ENCODE measurements around the gene IL25. TPM values are rescaled to one million over a fixed set of nuclear protein-coding genes. Genes with fewer than 3 reads are reported as not detected.
"Not testable (repeated sequence)": the region's sequence is repeated elsewhere in the genome, so short reads cannot be mapped to it uniquely, and the experiment has no call there.

IL25 gene
- total RNA-seq, 1 donor from 2014 or later: not detected

GRCh38 chr14:23380976-23381375, 8.4 kb downstream of the IL25 start:
- peaks cover 0 to 9% (median 0%) of the 10 kb centered on the region in 3 donors for H3K27me3 ChIP-seq (ENCODE audit: control insufficient read depth in 3 of 3, insufficient read depth in 3 of 3, low read length in 3 of 3)
- H3K36me3 ChIP-seq (ENCODE audit: control insufficient read depth in 3 of 3, insufficient read depth in 3 of 3, low read length in 3 of 3): peaks cover 3 to 54% (median 22%) of the 10 kb centered on the region in 3 donors
- H3K9ac ChIP-seq (ENCODE audit: low read depth in 1 of 3, low read length in 3 of 3): no peak overlapping the region
- no peaks in the 10 kb centered on the region for H3K4me1 ChIP-seq (ENCODE audit: control insufficient read depth in 3 of 3, insufficient read depth in 3 of 3, low read length in 3 of 3)
- no peak overlapping the region for H3K4me3 ChIP-seq (ENCODE audit: low read length in 3 of 3)
- no peak overlapping the region for H3K27ac ChIP-seq (ENCODE audit: low read depth, low read length)
- no peaks in the 10 kb centered on the region for H3K9me3 ChIP-seq (ENCODE audit: control insufficient read depth in 3 of 3, low read length in 3 of 3)

- Histone ChIP-seq H3K27me3 (ENCODE audit: control insufficient read depth in 3 of 3, insufficient read depth in 3 of 3, low read length in 3 of 3) (peaks cover 0 to 9% (median 0%) of the 10 kb centered on the region in 3 donors), H3K36me3 (ENCODE audit: control insufficient read depth in 3 of 3, insufficient read depth in 3 of 3, low read length in 3 of 3) (peaks cover 3 to 58% (median 25%) of the 10 kb centered on the region in 3 donors), H3K4me1 (ENCODE audit: control insufficient read depth in 3 of 3, insufficient read depth in 3 of 3, low read length in 3 of 3) (no peaks in the 10 kb centered on the region), H3K27ac (ENCODE audit: low read depth, low read length) (no peak overlapping the region), H3K4me3 (ENCODE audit: low read length in 3 of 3) (no peak overlapping the region), H3K9me3 (ENCODE audit: control insufficient read depth in 3 of 3, low read length in 3 of 3) (no peaks in the 10 kb centered on the region), H3K9ac (ENCODE audit: low read depth in 1 of 3, low read length in 3 of 3) (no peak overlapping the region)
These were observed 9.3 kb downstream of the IL25 start for GRCh38 chr14:23381871-23382270.

- H3K27ac ChIP-seq (ENCODE audit: low read depth, low read length): no peak overlapping the region
- no peaks in the 10 kb centered on the region for H3K9me3 ChIP-seq (ENCODE audit: control insufficient read depth in 3 of 3, low read length in 3 of 3)
- H3K36me3 ChIP-seq (ENCODE audit: control insufficient read depth in 3 of 3, insufficient read depth in 3 of 3, low read length in 3 of 3): peaks cover 3 to 62% (median 27%) of the 10 kb centered on the region in 3 donors
- H3K9ac ChIP-seq (ENCODE audit: low read depth in 1 of 3, low read length in 3 of 3): no peak overlapping the region
- peaks cover 0 to 11% (median 0%) of the 10 kb centered on the region in 3 donors for H3K27me3 ChIP-seq (ENCODE audit: control insufficient read depth in 3 of 3, insufficient read depth in 3 of 3, low read length in 3 of 3)
- H3K4me1 ChIP-seq (ENCODE audit: control insufficient read depth in 3 of 3, insufficient read depth in 3 of 3, low read length in 3 of 3): no peaks in the 10 kb centered on the region
- H3K4me3 ChIP-seq (ENCODE audit: low read length in 3 of 3): no peak overlapping the region
These were observed 9.7 kb downstream of the IL25 start for GRCh38 chr14:23382276-23382675.

- Histone ChIP-seq H3K27me3 (ENCODE audit: control insufficient read depth in 3 of 3, insufficient read depth in 3 of 3, low read length in 3 of 3) (peaks cover 0 to 14% (median 0%) of the 10 kb centered on the region in 3 donors), H3K27ac (ENCODE audit: low read depth, low read length) (no peak overlapping the region), H3K4me1 (ENCODE audit: control insufficient read depth in 3 of 3, insufficient read depth in 3 of 3, low read length in 3 of 3) (no peaks in the 10 kb centered on the region), H3K9me3 (ENCODE audit: control insufficient read depth in 3 of 3, low read length in 3 of 3) (no peaks in the 10 kb centered on the region), H3K9ac (ENCODE audit: low read depth in 1 of 3, low read length in 3 of 3) (no peak overlapping the region), H3K4me3 (ENCODE audit: low read length in 3 of 3) (no peak overlapping the region), H3K36me3 (ENCODE audit: control insufficient read depth in 3 of 3, insufficient read depth in 3 of 3, low read length in 3 of 3) (peaks cover 3 to 68% (median 33%) of the 10 kb centered on the region in 3 donors)
These were observed 10.3 kb downstream of the IL25 start for GRCh38 chr14:23382731-23383440.

- Histone ChIP-seq H3K4me1 (ENCODE audit: control insufficient read depth in 3 of 3, insufficient read depth in 3 of 3, low read length in 3 of 3) (no peaks in the 10 kb centered on the region), H3K27ac (ENCODE audit: low read depth, low read length) (no peak overlapping the region), H3K9me3 (ENCODE audit: control insufficient read depth in 3 of 3, low read length in 3 of 3) (no peaks in the 10 kb centered on the region), H3K9ac (ENCODE audit: low read depth in 1 of 3, low read length in 3 of 3) (no peak overlapping the region), H3K4me3 (ENCODE audit: low read length in 3 of 3) (no peak overlapping the region), H3K36me3 (ENCODE audit: control insufficient read depth in 3 of 3, insufficient read depth in 3 of 3, low read length in 3 of 3) (peaks cover 3 to 84% (median 47%) of the 10 kb centered on the region in 3 donors), H3K27me3 (ENCODE audit: control insufficient read depth in 3 of 3, insufficient read depth in 3 of 3, low read length in 3 of 3) (peaks cover 0 to 14% (median 0%) of the 10 kb centered on the region in 3 donors)
These were observed 11.9 kb downstream of the IL25 start for GRCh38 chr14:23384364-23385080.

GRCh38 chr14:23385244-23385641, 12.6 kb downstream of the IL25 start:
- Histone ChIP-seq H3K27ac (ENCODE audit: low read depth, low read length) (no peak overlapping the region), H3K9ac (ENCODE audit: low read depth in 1 of 3, low read length in 3 of 3) (no peak overlapping the region), H3K4me1 (ENCODE audit: control insufficient read depth in 3 of 3, insufficient read depth in 3 of 3, low read length in 3 of 3) (no peaks in the 10 kb centered on the region), H3K4me3 (ENCODE audit: low read length in 3 of 3) (no peak overlapping the region), H3K27me3 (ENCODE audit: control insufficient read depth in 3 of 3, insufficient read depth in 3 of 3, low read length in 3 of 3) (peaks cover 0 to 12% (median 0%) of the 10 kb centered on the region in 3 donors), H3K9me3 (ENCODE audit: control insufficient read depth in 3 of 3, low read length in 3 of 3) (no peaks in the 10 kb centered on the region), H3K36me3 (ENCODE audit: control insufficient read depth in 3 of 3, insufficient read depth in 3 of 3, low read length in 3 of 3) (peaks cover 3 to 86% (median 51%) of the 10 kb centered on the region in 3 donors)

GRCh38 chr14:23385642-23386265, 13.1 kb downstream of the IL25 start:
- Histone ChIP-seq H3K4me1 (ENCODE audit: control insufficient read depth in 3 of 3, insufficient read depth in 3 of 3, low read length in 3 of 3) (no peaks in the 10 kb centered on the region), H3K4me3 (ENCODE audit: low read length in 3 of 3) (no peak overlapping the region), H3K9me3 (ENCODE audit: control insufficient read depth in 3 of 3, low read length in 3 of 3) (no peaks in the 10 kb centered on the region), H3K36me3 (ENCODE audit: control insufficient read depth in 3 of 3, insufficient read depth in 3 of 3, low read length in 3 of 3) (peaks cover 3 to 86% (median 55%) of the 10 kb centered on the region in 3 donors), H3K27me3 (ENCODE audit: control insufficient read depth in 3 of 3, insufficient read depth in 3 of 3, low read length in 3 of 3) (peaks cover 0 to 6% (median 0%) of the 10 kb centered on the region in 3 donors), H3K27ac (ENCODE audit: low read depth, low read length) (no peak overlapping the region), H3K9ac (ENCODE audit: low read depth in 1 of 3, low read length in 3 of 3) (no peak overlapping the region)

GRCh38 chr14:23386266-23386657, 13.7 kb downstream of the IL25 start:
- not testable (repeated sequence) for H3K4me1 ChIP-seq (ENCODE audit: control insufficient read depth in 3 of 3, insufficient read depth in 3 of 3, low read length in 3 of 3); H3K9ac ChIP-seq (ENCODE audit: low read depth in 1 of 3, low read length in 3 of 3); H3K27me3 ChIP-seq (ENCODE audit: control insufficient read depth in 3 of 3, insufficient read depth in 3 of 3, low read length in 3 of 3); H3K27ac ChIP-seq (ENCODE audit: low read depth, low read length); H3K4me3 ChIP-seq (ENCODE audit: low read length in 3 of 3); H3K9me3 ChIP-seq (ENCODE audit: control insufficient read depth in 3 of 3, low read length in 3 of 3)
- peaks cover 0 to 86% (median 60%) of the 10 kb centered on the region in 3 donors for H3K36me3 ChIP-seq (ENCODE audit: control insufficient read depth in 3 of 3, insufficient read depth in 3 of 3, low read length in 3 of 3)

- H3K36me3 ChIP-seq (ENCODE audit: control insufficient read depth in 3 of 3, insufficient read depth in 3 of 3, low read length in 3 of 3): peaks cover 0 to 82% (median 60%) of the 10 kb centered on the region in 3 donors
- no peaks in the 10 kb centered on the region for H3K9me3 ChIP-seq (ENCODE audit: control insufficient read depth in 3 of 3, low read length in 3 of 3)
- no peak overlapping the region for H3K27ac ChIP-seq (ENCODE audit: low read depth, low read length)
These were observed 14.4 kb downstream of the IL25 start for GRCh38 chr14:23386999-23387398.

More at GRCh38 chr14:23386999-23387398, 14.4 kb downstream of the IL25 start:
- Histone ChIP-seq H3K9ac (ENCODE audit: low read depth in 1 of 3, low read length in 3 of 3) (no peak overlapping the region), H3K4me1 (ENCODE audit: control insufficient read depth in 3 of 3, insufficient read depth in 3 of 3, low read length in 3 of 3) (no peaks in the 10 kb centered on the region), H3K27me3 (ENCODE audit: control insufficient read depth in 3 of 3, insufficient read depth in 3 of 3, low read length in 3 of 3) (peaks cover 0 to 5% (median 0%) of the 10 kb centered on the region in 3 donors), H3K4me3 (ENCODE audit: low read length in 3 of 3) (no peak overlapping the region)
